Esophagus squamous epithelium (tissue), 4 donors: ENCODE data around the gene SEMA4C.

Source experiments
- CTCF ChIP-seq, 6 experiments: fragments of 450-650 bp in 4 of 6; fragments of 200-600 bp in 2 of 6; sonication (generic) in 2 of 6; IDR thresholded peaks; one replicate each; pipeline ENCODE4 v1.5.1; 2016 to 2019; ENCODE audit warnings: antibody characterized with exemption in 6 of 6, mild to moderate bottlenecking in 4 of 6, moderate library complexity in 4 of 6
- POLR2A ChIP-seq, 4 donors: fragments of 450-650 bp; IDR thresholded peaks; one replicate each; pipeline ENCODE4 v1.6.1; 2017; ENCODE audit warnings: antibody characterized with exemption in 4 of 4, mild to moderate bottlenecking in 4 of 4, moderate library complexity in 3 of 4

- TF ChIP-seq CTCF (IDR thresholded peaks at IDR 0.05) (no peak), POLR2A (IDR thresholded peaks at IDR 0.05) (no peak)
Measured at GRCh38 chr2:96880891-96881273, 11.0 kb upstream of the SEMA4C start.
